Activated B cell treated with CpG ODN at 0.5 μM for 24 hours (primary cell): Measurements from ENCODE around the gene GRM8. TPM values are rescaled to one million over a fixed set of nuclear protein-coding genes. Genes with fewer than 3 reads are reported as not detected.

Source experiments
- ATAC-seq: fragments of 200-7000 bp; cut with Tn5 transposase; one replicate; pipeline ENCODE4 v1.10.0; 2021; ENCODE audit warnings: low read depth, mild to moderate bottlenecking, moderate library complexity
- CTCF ChIA-PET: fragments of 350-600 bp; sonication (Branson Sonifier 250); formaldehyde crosslinking; loops from one replicate; lab custom pipeline; 2021; ENCODE audit warnings: antibody characterized with exemption; lab: Charles Lee
- POLR2A ChIA-PET: fragments of 350-600 bp; sonication (Branson Sonifier 250); formaldehyde crosslinking; loops from one replicate; lab custom pipeline; 2021; ENCODE audit warnings: antibody characterized with exemption; lab: Charles Lee
- DNase-seq: peaks from one replicate; pipeline ENCODE4 v3.0.0; 2022
- H3K27ac Mint-ChIP-seq: one replicate; pipeline ENCODE4 v1.8.0; 2020; ENCODE audit warnings: mixed read lengths
- H3K27me3 Mint-ChIP-seq: one replicate; pipeline ENCODE4 v1.8.0; 2021; ENCODE audit warnings: mixed read lengths
- H3K36me3 Mint-ChIP-seq: one replicate; pipeline ENCODE4 v1.8.0; 2021; ENCODE audit warnings: low read depth, mixed read lengths
- H3K4me1 Mint-ChIP-seq: one replicate; pipeline ENCODE4 v1.8.0; 2021; ENCODE audit warnings: mixed read lengths
- H3K4me3 Mint-ChIP-seq: one replicate; pipeline ENCODE4 v1.8.0; 2020; ENCODE audit warnings: mild to moderate bottlenecking, mixed read lengths
- H3K9me3 Mint-ChIP-seq: one replicate; pipeline ENCODE4 v1.8.0; 2020; ENCODE audit warnings: mixed read lengths
- CTCF ChIP-seq: fragments of 200-600 bp; IDR thresholded peaks from one replicate; pipeline ENCODE4 v1.8.0; 2022; ENCODE audit warnings: antibody characterized with exemption, mild to moderate bottlenecking
- intact Hi-C: fragments of 100-400 bp; cut with micrococcal nuclease; formaldehyde crosslinking; loops from one replicate; pipeline ENCODE4 v1.15.1; 2024
- total RNA-seq: library from RNA; stranded (reverse); gene quantifications from 2 replicates; pipeline ENCODE4 v1.2.3, GENCODE V29; 2022

The GRM8 gene
- total RNA-seq, 1 donor from 2014 or later, result not detected

GRCh38 chr7:127154101-127154500, 98.6 kb downstream of the GRM8 start:
- Mint-ChIP-seq H3K27me3 (peaks cover 3% of the 10 kb centered on the region), H3K27ac (no peak overlapping the region), H3K4me3 (no peak overlapping the region), H3K36me3 (no peaks in the 10 kb centered on the region), H3K9me3 (peaks cover 3% of the 10 kb centered on the region), H3K4me1 (no peaks in the 10 kb centered on the region)
- no peak for TF ChIP-seq CTCF
- intact Hi-C loops, result no loop called here
- no peak for ATAC-seq
- ChIA-PET POLR2A (no interaction called here), CTCF (interaction anchor here (0.9 kb wide), 1 partner anchor 11 kb away, joined by 3 read pairs; no protein-coding TSS in a partner anchor)
- no peak for DNase-seq

GRCh38 chr7:127153315-127153714, 99.4 kb downstream of the GRM8 start:
- no peak for DNase-seq
- no peak for TF ChIP-seq CTCF
- ChIA-PET POLR2A (no interaction called here), CTCF (interaction anchor here (0.9 kb wide), 1 partner anchor 12 kb away, joined by 3 read pairs; no protein-coding TSS in a partner anchor)
- H3K27ac Mint-ChIP-seq, result no peak overlapping the region
- no peaks in the 10 kb centered on the region for H3K36me3 Mint-ChIP-seq
- peaks cover 5% of the 10 kb centered on the region for H3K27me3 Mint-ChIP-seq
- no peaks in the 10 kb centered on the region for H3K4me1 Mint-ChIP-seq
- intact Hi-C loops, result no loop called here
- no peak for ATAC-seq
- H3K4me3 Mint-ChIP-seq, result no peak overlapping the region
- H3K9me3 Mint-ChIP-seq, result peaks cover 3% of the 10 kb centered on the region

- DNase-seq, result no peak
- no peaks in the 10 kb centered on the region for H3K36me3 Mint-ChIP-seq
- H3K4me1 Mint-ChIP-seq, result no peaks in the 10 kb centered on the region
- peaks cover 3% of the 10 kb centered on the region for H3K9me3 Mint-ChIP-seq
- ChIA-PET CTCF (no interaction called here), POLR2A (no interaction called here)
- H3K4me3 Mint-ChIP-seq, result no peak overlapping the region
- H3K27me3 Mint-ChIP-seq, result peaks cover 5% of the 10 kb centered on the region
- TF ChIP-seq CTCF, result no peak
- intact Hi-C loops, result no loop called here
- H3K27ac Mint-ChIP-seq, result no peak overlapping the region
- ATAC-seq, result no peak
Observed at GRCh38 chr7:127152423-127152822, 100.3 kb downstream of the GRM8 start.

GRCh38 chr7:127151379-127151778, 101.4 kb downstream of the GRM8 start:
- Mint-ChIP-seq H3K4me3 (no peak overlapping the region), H3K36me3 (no peaks in the 10 kb centered on the region), H3K27me3 (peaks cover 5% of the 10 kb centered on the region), H3K4me1 (no peaks in the 10 kb centered on the region), H3K9me3 (peaks cover under 1% of the 10 kb centered on the region), H3K27ac (no peak overlapping the region)
- CTCF ChIA-PET, result no interaction called here
- ATAC-seq (no peak), DNase-seq (no peak)
- intact Hi-C loops, result no loop called here
- TF ChIP-seq CTCF, result no peak
- POLR2A ChIA-PET, result no interaction called here

GRCh38 chr7:127150543-127150942, 102.2 kb downstream of the GRM8 start:
- H3K4me3 Mint-ChIP-seq, result no peak overlapping the region
- TF ChIP-seq CTCF, result no peak
- H3K27ac Mint-ChIP-seq, result no peak overlapping the region
- ChIA-PET POLR2A (no interaction called here), CTCF (no interaction called here)
- DNase-seq, result no peak
- no peaks in the 10 kb centered on the region for H3K36me3 Mint-ChIP-seq
- peaks cover 5% of the 10 kb centered on the region for H3K27me3 Mint-ChIP-seq
- intact Hi-C loops, result no loop called here
- no peaks in the 10 kb centered on the region for H3K9me3 Mint-ChIP-seq
- H3K4me1 Mint-ChIP-seq, result no peaks in the 10 kb centered on the region
- ATAC-seq, result no peak
